ENCODE data around the gene NAGLU. TPM values are rescaled to one million over a fixed set of nuclear protein-coding genes. Genes with fewer than 3 reads are reported as not detected.

NAGLU gene
- polyA plus RNA-seq, 1 of the 3 experiments (the other 2 are of a cell fraction) = 33.9 TPM

DNA sequence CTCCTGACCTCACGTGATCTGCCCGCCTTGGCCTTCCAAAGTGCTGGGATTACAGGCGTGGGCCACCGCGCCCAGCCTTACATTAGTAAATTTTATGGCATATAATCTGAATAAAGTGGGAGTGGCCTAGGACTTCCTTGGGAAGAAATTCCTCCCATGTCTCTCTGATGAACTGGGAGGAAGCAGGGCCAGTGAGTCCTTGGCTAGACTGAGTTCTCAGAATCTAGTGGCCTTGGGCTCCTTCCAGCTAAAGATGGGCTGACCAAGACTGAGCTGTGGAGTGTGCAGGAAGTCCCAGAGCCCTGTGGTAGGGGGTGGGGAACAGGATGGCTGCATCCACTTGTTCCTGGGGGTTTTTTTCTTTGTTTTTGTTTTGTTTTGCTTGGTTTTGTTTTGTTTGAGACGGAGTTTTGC is 10.0 kb upstream of the NAGLU start:
- peak overlapping the region in 1 of 2 experiments; percentile 100; a peak in 2 of 4 replicates for H3K27ac ChIP-seq (ENCODE audit: low read depth in 2 of 2, low read length in 1 of 2)
- H3K79me2 ChIP-seq (ENCODE audit: insufficient read depth) = peaks cover 16% of the 10 kb centered on the region
- no peaks in the 10 kb centered on the region for H4K20me1 ChIP-seq (ENCODE audit: insufficient read depth)
- H3K4me3 ChIP-seq (ENCODE audit: low read depth in 2 of 2, low read length in 1 of 2) = no peak overlapping the region
- no peak overlapping the region for H3K9ac ChIP-seq
- H3K36me3 ChIP-seq (replicated peaks in 1 of 2; ENCODE audit: control insufficient read depth in 1 of 2, insufficient read depth in 2 of 2, low read length in 1 of 2) = no peaks in the 10 kb centered on the region
- no peaks in the 10 kb centered on the region for H3K9me3 ChIP-seq
- H3K27me3 ChIP-seq (ENCODE audit: insufficient read depth) = no peaks in the 10 kb centered on the region
- no peaks in the 10 kb centered on the region for H3K9me2 ChIP-seq
- H2AFZ ChIP-seq (ENCODE audit: low read depth) = peak overlapping the region; percentile 77; the same call in 1 of the 2 replicates
- no peak overlapping the region for H3K4me2 ChIP-seq
- WGBS (ENCODE audit: low lambda C conversion rate) = 93% methylated on average over 5 of the region's 6 CpGs
- no peak for DNase-seq
- TF ChIP-seq ELF1 (IDR thresholded peaks at IDR 0.05) (no peak), RFX5 (IDR thresholded peaks at IDR 0.05; ENCODE audit: low read length) (no peak), MXI1 (IDR thresholded peaks at IDR 0.05; ENCODE audit: low read depth, low read length) (no peak), JUND (IDR thresholded peaks at IDR 0.05) (no peak), NFIC (IDR thresholded peaks at IDR 0.05; ENCODE audit: borderline replicate concordance) (no peak)
- TF ChIP-seq, protein P1, sequence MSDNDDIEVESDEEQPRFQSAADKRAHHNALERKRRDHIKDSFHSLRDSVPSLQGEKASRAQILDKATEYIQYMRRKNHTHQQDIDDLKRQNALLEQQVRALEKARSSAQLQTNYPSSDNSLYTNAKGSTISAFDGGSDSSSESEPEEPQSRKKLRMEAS (IDR thresholded peaks at IDR 0.05; ENCODE audit: low read depth) = no peak
- TF ChIP-seq, protein P2, sequence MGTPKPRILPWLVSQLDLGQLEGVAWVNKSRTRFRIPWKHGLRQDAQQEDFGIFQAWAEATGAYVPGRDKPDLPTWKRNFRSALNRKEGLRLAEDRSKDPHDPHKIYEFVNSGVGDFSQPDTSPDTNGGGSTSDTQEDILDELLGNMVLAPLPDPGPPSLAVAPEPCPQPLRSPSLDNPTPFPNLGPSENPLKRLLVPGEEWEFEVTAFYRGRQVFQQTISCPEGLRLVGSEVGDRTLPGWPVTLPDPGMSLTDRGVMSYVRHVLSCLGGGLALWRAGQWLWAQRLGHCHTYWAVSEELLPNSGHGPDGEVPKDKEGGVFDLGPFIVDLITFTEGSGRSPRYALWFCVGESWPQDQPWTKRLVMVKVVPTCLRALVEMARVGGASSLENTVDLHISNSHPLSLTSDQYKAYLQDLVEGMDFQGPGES (IDR thresholded peaks at IDR 0.05; ENCODE audit: low read depth, low read length) = no peak
- TF ChIP-seq, protein P3, sequence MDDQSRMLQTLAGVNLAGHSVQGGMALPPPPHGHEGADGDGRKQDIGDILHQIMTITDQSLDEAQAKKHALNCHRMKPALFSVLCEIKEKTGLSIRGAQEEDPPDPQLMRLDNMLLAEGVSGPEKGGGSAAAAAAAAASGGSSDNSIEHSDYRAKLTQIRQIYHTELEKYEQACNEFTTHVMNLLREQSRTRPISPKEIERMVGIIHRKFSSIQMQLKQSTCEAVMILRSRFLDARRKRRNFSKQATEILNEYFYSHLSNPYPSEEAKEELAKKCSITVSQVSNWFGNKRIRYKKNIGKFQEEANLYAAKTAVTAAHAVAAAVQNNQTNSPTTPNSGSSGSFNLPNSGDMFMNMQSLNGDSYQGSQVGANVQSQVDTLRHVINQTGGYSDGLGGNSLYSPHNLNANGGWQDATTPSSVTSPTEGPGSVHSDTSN (IDR thresholded peaks at IDR 0.05) = no peak
- H3K4me1 ChIP-seq (ENCODE audit: control insufficient read depth in 1 of 2, insufficient read depth in 2 of 2, low read depth in 1 of 2, low read length in 1 of 2) = peaks cover 7 to 28% of the 10 kb centered on the region in 2 experiments; a peak in 3 of 4 replicates
- ChIA-PET POLR2A (no interaction called here), CTCF (interaction anchor here (1.0 to 8.9 kb wide), 7 partner anchors 8 to 116 kb away, joined by 3 to 83 read pairs (median 17); partner anchors contain the start of genes CAVIN1 and NAGLU)
- peaks cover 38% of the 10 kb centered on the region for H3F3A ChIP-seq (replicated peaks; ENCODE audit: insufficient read depth)

DNA sequence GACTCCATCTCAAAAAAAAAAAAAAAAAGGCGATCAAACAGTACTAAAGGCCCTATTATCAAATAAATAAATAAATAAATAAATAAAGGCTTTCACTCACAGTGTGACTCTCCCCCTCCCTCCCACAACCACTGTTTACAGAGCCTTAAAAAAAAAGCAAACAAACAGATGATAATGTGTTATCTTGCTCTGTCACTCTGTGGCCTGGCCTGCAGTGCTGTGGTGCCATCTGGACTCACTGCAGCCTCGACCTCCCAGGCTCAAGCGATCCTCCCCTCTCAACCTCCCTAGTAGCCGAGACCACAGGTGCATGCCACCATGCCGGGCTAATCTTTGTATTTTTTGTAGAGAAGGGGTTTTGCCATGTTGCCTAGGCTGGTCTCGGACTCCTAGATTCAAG is 8.1 kb upstream of the NAGLU start:
- H2AFZ ChIP-seq (ENCODE audit: low read depth) = no peak overlapping the region
- no peak for DNase-seq
- no peak overlapping the region for H3K4me2 ChIP-seq
- H3K4me3 ChIP-seq (ENCODE audit: low read depth in 2 of 2, low read length in 1 of 2) = no peak overlapping the region
- H3K9ac ChIP-seq = no peak overlapping the region
- no peaks in the 10 kb centered on the region for H3K27me3 ChIP-seq (ENCODE audit: insufficient read depth)
- H3F3A ChIP-seq (replicated peaks; ENCODE audit: insufficient read depth) = peaks cover 30% of the 10 kb centered on the region
- no peaks in the 10 kb centered on the region for H4K20me1 ChIP-seq (ENCODE audit: insufficient read depth)
- CTCF ChIA-PET = interaction anchor here (0.5 to 8.9 kb wide), 35 partner anchors 8 to 723 kb away, joined by 3 to 83 read pairs (median 4); partner anchors contain the start of genes CAVIN1 and NAGLU
- no peak overlapping the region for H3K27ac ChIP-seq (ENCODE audit: low read depth in 2 of 2, low read length in 1 of 2)
- H3K9me3 ChIP-seq = no peaks in the 10 kb centered on the region
- 83% methylated on average over 6 of the region's 6 CpGs for WGBS (ENCODE audit: low lambda C conversion rate)
- H3K9me2 ChIP-seq = no peaks in the 10 kb centered on the region
- peaks cover 11% of the 10 kb centered on the region for H3K79me2 ChIP-seq (ENCODE audit: insufficient read depth)
- POLR2A ChIA-PET = interaction anchor here (0.6 to 1.3 kb wide), 2 partner anchors 9 to 48 kb away, joined by 4 to 6 read pairs; partner anchors contain the start of gene NAGLU
- H3K36me3 ChIP-seq (replicated peaks in 1 of 2; ENCODE audit: control insufficient read depth in 1 of 2, insufficient read depth in 2 of 2, low read length in 1 of 2) = no peaks in the 10 kb centered on the region
- H3K4me1 ChIP-seq (ENCODE audit: control insufficient read depth in 1 of 2, insufficient read depth in 2 of 2, low read depth in 1 of 2, low read length in 1 of 2) = peaks cover 2 to 9% of the 10 kb centered on the region in 2 experiments; a peak in 2 of 4 replicates
- TF ChIP-seq RCOR1 (IDR thresholded peaks at IDR 0.05; ENCODE audit: low read length) = no peak
- TF ChIP-seq, protein P4, sequence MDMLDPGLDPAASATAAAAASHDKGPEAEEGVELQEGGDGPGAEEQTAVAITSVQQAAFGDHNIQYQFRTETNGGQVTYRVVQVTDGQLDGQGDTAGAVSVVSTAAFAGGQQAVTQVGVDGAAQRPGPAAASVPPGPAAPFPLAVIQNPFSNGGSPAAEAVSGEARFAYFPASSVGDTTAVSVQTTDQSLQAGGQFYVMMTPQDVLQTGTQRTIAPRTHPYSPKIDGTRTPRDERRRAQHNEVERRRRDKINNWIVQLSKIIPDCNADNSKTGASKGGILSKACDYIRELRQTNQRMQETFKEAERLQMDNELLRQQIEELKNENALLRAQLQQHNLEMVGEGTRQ (IDR thresholded peaks at IDR 0.05; ENCODE audit: borderline replicate concordance, low read depth, low read length) = no peak
- TF ChIP-seq, protein P2 (IDR thresholded peaks at IDR 0.05; ENCODE audit: low read depth, low read length) = no peak
- TF ChIP-seq RAD21 (IDR thresholded peaks at IDR 0.05; ENCODE audit: low read length) = no peak
- TF ChIP-seq, protein P3 (IDR thresholded peaks at IDR 0.05) = no peak
- TF ChIP-seq POLR2AphosphoS5 (IDR thresholded peaks at IDR 0.05; ENCODE audit: low read depth, low read length) = no peak
- no peak for TF ChIP-seq GABPA (IDR thresholded peaks at IDR 0.05; ENCODE audit: low read depth)
- TF ChIP-seq FOXM1 (IDR thresholded peaks at IDR 0.05; ENCODE audit: low read depth) = no peak
- TF ChIP-seq CHD2 (IDR thresholded peaks at IDR 0.05; ENCODE audit: low read length, partially characterized antibody) = no peak
- TF ChIP-seq, protein P5, sequence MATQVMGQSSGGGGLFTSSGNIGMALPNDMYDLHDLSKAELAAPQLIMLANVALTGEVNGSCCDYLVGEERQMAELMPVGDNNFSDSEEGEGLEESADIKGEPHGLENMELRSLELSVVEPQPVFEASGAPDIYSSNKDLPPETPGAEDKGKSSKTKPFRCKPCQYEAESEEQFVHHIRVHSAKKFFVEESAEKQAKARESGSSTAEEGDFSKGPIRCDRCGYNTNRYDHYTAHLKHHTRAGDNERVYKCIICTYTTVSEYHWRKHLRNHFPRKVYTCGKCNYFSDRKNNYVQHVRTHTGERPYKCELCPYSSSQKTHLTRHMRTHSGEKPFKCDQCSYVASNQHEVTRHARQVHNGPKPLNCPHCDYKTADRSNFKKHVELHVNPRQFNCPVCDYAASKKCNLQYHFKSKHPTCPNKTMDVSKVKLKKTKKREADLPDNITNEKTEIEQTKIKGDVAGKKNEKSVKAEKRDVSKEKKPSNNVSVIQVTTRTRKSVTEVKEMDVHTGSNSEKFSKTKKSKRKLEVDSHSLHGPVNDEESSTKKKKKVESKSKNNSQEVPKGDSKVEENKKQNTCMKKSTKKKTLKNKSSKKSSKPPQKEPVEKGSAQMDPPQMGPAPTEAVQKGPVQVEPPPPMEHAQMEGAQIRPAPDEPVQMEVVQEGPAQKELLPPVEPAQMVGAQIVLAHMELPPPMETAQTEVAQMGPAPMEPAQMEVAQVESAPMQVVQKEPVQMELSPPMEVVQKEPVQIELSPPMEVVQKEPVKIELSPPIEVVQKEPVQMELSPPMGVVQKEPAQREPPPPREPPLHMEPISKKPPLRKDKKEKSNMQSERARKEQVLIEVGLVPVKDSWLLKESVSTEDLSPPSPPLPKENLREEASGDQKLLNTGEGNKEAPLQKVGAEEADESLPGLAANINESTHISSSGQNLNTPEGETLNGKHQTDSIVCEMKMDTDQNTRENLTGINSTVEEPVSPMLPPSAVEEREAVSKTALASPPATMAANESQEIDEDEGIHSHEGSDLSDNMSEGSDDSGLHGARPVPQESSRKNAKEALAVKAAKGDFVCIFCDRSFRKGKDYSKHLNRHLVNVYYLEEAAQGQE (IDR thresholded peaks at IDR 0.05; ENCODE audit: low read depth, low read length) = no peak
- no peak for TF ChIP-seq TEAD4 (IDR thresholded peaks at IDR 0.05; ENCODE audit: borderline replicate concordance, insufficient read depth)
- TF ChIP-seq, protein P1 (IDR thresholded peaks at IDR 0.05; ENCODE audit: low read depth) = no peak
- TF ChIP-seq NFIC (IDR thresholded peaks at IDR 0.05; ENCODE audit: borderline replicate concordance) = no peak
